Renal cortical epithelial cell (primary cell): Measurements from ENCODE around the gene FABP3. TPM values are rescaled to one million over a fixed set of nuclear protein-coding genes. Genes with fewer than 3 reads are reported as not detected.
A peak's percentile ranks its signal among the peaks of the same experiment; 100 is the strongest.

ENCODE experiments used
- DNase-seq: peaks from one replicate; pipeline ENCODE4 v3.0.0-alpha.2; 2011; ENCODE audit warnings: low read depth
- total RNA-seq: library from RNA; depleted of rRNA; stranded (reverse); fragments of >200 nt; gene quantifications from 2 replicates; pipeline ENCODE4 v1.2.3, GENCODE V29; 2014

Gene FABP3
- total RNA-seq, result 11.3 and 74.1 TPM in 2 replicates

GRCh38 chr1:31373056-31373896 is at the start of gene FABP3:
Gene FABP3, minus strand, starts transcription at chr1:31373076. Its CDS starts 62 bp downstream, at chr1:31373014.
- peak; percentile 59 for DNase-seq

- no peak for DNase-seq
These were observed 48.6 kb upstream of the FABP3 start for GRCh38 chr1:31421371-31422040.

- no peak for DNase-seq
These were observed 47.8 kb upstream of the FABP3 start for GRCh38 chr1:31420716-31421115.

- no peak for DNase-seq
These were observed 45.9 kb upstream of the FABP3 start for GRCh38 chr1:31418626-31419323.

GRCh38 chr1:31417148-31417547 is 44.3 kb upstream of the FABP3 start:
- peak; percentile 56 for DNase-seq

GRCh38 chr1:31416101-31416736 is 43.3 kb upstream of the FABP3 start:
- peak; percentile 76 for DNase-seq

- no peak for DNase-seq
These were observed 42.8 kb upstream of the FABP3 start for GRCh38 chr1:31415658-31416057.

- DNase-seq, result no peak
These were observed 42.1 kb upstream of the FABP3 start for GRCh38 chr1:31414980-31415370.

GRCh38 chr1:31413405-31414001 is 40.6 kb upstream of the FABP3 start:
- no peak for DNase-seq

GRCh38 chr1:31412732-31413404 is 40.0 kb upstream of the FABP3 start, which contains the start of gene SERINC2:
Gene SERINC2, plus strand, starts transcription at chr1:31413213. Its CDS starts 53 bp downstream, at chr1:31413266.
- DNase-seq, result no peak

- no peak for DNase-seq
These were observed 39.3 kb upstream of the FABP3 start for GRCh38 chr1:31412205-31412604.

- DNase-seq, result no peak
These were observed 38.0 kb upstream of the FABP3 start for GRCh38 chr1:31410871-31411270.

GRCh38 chr1:31409946-31410858 is 37.3 kb upstream of the FABP3 start:
- DNase-seq, result no peak

GRCh38 chr1:31408788-31409318 is 36.0 kb upstream of the FABP3 start:
- no peak for DNase-seq

- no peak for DNase-seq
These were observed 34.3 kb upstream of the FABP3 start for GRCh38 chr1:31407029-31407626.

- no peak for DNase-seq
These were observed 32.8 kb upstream of the FABP3 start for GRCh38 chr1:31405578-31406245.

GRCh38 chr1:31401241-31401640 is 28.4 kb upstream of the FABP3 start:
- no peak for DNase-seq

- no peak for DNase-seq
These were observed 27.5 kb upstream of the FABP3 start for GRCh38 chr1:31400393-31400792.

- DNase-seq, result no peak
These were observed 27.1 kb upstream of the FABP3 start for GRCh38 chr1:31399976-31400375.
